GM18502 (cell line): ENCODE data around the gene MYO9B.
A peak's percentile ranks its signal among the peaks of the same experiment; 100 is the strongest.

Experiments
- ATAC-seq: cut with Tn5 transposase; IDR thresholded peaks from one replicate; pipeline ENCODE4 v1.9.1; 2021; ENCODE audit warnings: mild to moderate bottlenecking; ENCODE audit not compliant: unreplicated experiment, poor library complexity

Gene MYO9B

GRCh38 chr19:17235300-17235970, 159.9 kb downstream of the MYO9B start:
- ATAC-seq = peak; percentile 69

GRCh38 chr19:17235971-17236777, 160.6 kb downstream of the MYO9B start:
- ATAC-seq = peak; percentile 19

GRCh38 chr19:17236811-17237543, 161.4 kb downstream of the MYO9B start:
- no peak for ATAC-seq

GRCh38 chr19:17237747-17238706, 162.4 kb downstream of the MYO9B start:
- ATAC-seq = no peak

GRCh38 chr19:17240062-17240752, 164.6 kb downstream of the MYO9B start:
- no peak for ATAC-seq

GRCh38 chr19:17240826-17241399, 165.3 kb downstream of the MYO9B start:
- ATAC-seq = no peak

GRCh38 chr19:17242431-17243208, 167.0 kb downstream of the MYO9B start:
- ATAC-seq = no peak

GRCh38 chr19:17243211-17243829, 167.7 kb downstream of the MYO9B start:
- no peak for ATAC-seq

GRCh38 chr19:17243830-17244617, 168.4 kb downstream of the MYO9B start:
- no peak for ATAC-seq

- ATAC-seq = peak; percentile 17
These were observed 169.3 kb downstream of the MYO9B start for GRCh38 chr19:17244618-17245534.

- peak; percentile 14 for ATAC-seq
These were observed 170.0 kb downstream of the MYO9B start, which contains the start of gene NR2F6 for GRCh38 chr19:17245535-17245984. TSS of gene NR2F6 (minus strand) at chr19:17245919. CDS start at chr19:17245220, 699 bp downstream.

- no peak for ATAC-seq
These were observed 171.3 kb downstream of the MYO9B start for GRCh38 chr19:17246681-17247425.

GRCh38 chr19:17248011-17248776, 172.6 kb downstream of the MYO9B start:
- no peak for ATAC-seq

GRCh38 chr19:17249887-17250548, 174.4 kb downstream of the MYO9B start:
- ATAC-seq = no peak
